HG02870 (cell line): ENCODE results near the gene ELSPBP1.
"Not testable (repeated sequence)": the region's sequence is repeated elsewhere in the genome, so short reads cannot be mapped to it uniquely, and the experiment has no call there.

ENCODE experiments used
- ATAC-seq: cut with Tn5 transposase; IDR thresholded peaks from one replicate; pipeline ENCODE4 v1.9.1; 2021; ENCODE audit warnings: mild to moderate bottlenecking, moderate library complexity; ENCODE audit not compliant: unreplicated experiment

ELSPBP1 gene

GRCh38 chr19:47994209-47994802 lies at the start of gene ELSPBP1:
TSS of gene ELSPBP1 (plus strand) at chr19:47994632. CDS start at chr19:48008668, 14,036 bp downstream.
- ATAC-seq = no peak

GRCh38 chr19:47949852-47950521 lies 44.4 kb upstream of the ELSPBP1 start:
- not testable (repeated sequence) for ATAC-seq

GRCh38 chr19:47952132-47952531 lies 42.3 kb upstream of the ELSPBP1 start:
- not testable (repeated sequence) for ATAC-seq

- ATAC-seq = not testable (repeated sequence)
Observed at GRCh38 chr19:47955936-47956335, 38.5 kb upstream of the ELSPBP1 start.

DNA sequence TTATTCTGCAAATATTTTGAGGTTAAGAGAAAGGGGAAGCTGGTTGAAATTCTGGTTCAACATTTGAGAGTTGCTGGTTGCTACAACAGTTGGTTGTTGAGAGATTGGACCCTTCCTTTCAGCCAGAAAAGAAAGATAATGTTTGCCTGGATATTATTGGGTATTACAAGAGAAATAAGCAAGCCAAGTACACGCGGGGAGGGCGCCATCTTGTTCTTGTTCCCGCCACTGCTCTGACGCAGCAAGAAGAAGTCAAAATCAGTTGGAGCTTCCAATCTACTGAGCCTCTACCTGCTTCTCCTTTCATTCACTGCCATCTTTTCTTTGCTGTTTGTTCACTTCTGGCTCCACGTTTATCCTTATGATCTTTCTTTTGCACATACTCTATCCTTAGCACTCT lies 20.9 kb upstream of the ELSPBP1 start:
- ATAC-seq = no peak

DNA sequence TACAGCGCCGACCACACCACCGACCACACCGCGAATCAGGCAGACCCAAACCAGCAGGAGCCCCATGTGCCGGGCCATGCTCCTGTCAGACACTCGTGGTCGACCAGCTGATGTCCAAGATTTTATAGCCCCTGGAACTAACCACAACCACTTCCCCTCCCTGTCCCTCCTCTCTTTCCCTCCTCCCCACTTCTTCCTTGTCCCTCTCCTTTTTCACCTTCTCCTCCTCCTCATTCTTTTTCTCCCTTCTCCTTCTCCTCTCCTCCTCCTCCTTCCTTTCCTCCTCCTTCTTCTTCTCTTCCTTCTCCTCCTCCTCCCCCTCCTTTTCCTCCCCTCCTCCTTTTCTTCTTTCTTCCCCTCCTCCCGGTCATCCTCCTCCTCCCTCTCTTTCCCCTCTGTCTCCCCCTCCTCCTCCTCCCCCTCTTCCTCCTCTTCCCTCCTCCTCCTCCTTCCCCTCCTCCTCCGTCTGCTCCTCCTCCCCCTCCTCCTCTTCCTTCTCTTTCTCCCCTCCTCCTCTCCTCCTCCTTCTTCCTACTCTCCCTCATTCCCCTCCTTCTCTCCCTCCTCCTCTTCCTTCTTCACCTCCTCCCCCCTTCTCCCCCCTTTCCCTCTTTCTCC lies 3.1 kb upstream of the ELSPBP1 start:
- ATAC-seq = no peak

GRCh38 chr19:47992070-47992469 lies 2.4 kb upstream of the ELSPBP1 start, which contains the start of gene BSPH1:
TSS of gene BSPH1 (minus strand) at chr19:47992170. CDS start at chr19:47992081, 89 bp downstream.
- no peak for ATAC-seq

DNA sequence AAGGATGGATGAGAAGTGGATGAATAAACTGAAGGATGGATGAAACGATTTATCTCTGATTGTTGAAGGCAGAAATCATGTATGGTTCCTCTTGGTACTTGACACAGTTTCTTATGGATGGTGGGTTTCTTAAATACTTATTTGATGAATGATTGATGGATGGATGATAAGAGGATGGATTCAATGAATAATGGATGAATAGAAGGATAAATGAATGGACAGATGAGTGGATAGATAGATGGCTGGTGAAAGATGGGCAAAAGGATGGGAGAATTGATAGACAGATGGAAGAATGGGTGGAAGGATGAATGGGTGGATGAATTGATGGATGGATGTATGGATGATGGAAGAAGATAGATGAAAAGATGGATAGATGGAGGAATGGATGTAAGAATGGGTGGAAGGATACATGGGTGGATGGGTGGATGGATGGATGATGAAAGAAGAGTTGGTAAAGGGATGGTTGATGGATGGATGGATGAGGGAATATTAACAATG lies 1.8 kb downstream of the ELSPBP1 start:
- ATAC-seq = no peak

DNA sequence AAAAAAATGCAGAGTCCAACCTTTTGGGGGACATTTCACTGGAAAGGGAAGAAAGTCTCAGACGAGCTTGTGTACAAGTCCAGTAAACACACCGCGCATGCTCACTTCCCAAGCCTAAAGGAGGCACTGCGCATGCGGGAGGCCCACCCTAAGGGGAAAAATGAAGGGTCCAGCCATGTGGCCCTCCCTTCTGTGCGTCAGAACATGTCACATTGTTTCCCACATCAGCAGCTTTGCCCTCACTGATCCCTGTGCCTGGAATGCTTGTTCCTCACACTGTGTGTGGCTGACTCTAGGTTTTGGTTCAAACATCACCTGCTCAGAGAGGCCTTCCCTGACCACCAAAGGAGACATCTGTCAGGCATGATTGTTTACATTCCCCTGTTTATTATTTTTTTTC lies 4.4 kb downstream of the ELSPBP1 start:
- no peak for ATAC-seq

- no peak for ATAC-seq
Observed at GRCh38 chr19:48000846-48001245, 6.4 kb downstream of the ELSPBP1 start.

- ATAC-seq = no peak
Observed at GRCh38 chr19:48004236-48004635, 9.8 kb downstream of the ELSPBP1 start.

- ATAC-seq = no peak
Observed at GRCh38 chr19:48006762-48007161, 12.3 kb downstream of the ELSPBP1 start.

DNA sequence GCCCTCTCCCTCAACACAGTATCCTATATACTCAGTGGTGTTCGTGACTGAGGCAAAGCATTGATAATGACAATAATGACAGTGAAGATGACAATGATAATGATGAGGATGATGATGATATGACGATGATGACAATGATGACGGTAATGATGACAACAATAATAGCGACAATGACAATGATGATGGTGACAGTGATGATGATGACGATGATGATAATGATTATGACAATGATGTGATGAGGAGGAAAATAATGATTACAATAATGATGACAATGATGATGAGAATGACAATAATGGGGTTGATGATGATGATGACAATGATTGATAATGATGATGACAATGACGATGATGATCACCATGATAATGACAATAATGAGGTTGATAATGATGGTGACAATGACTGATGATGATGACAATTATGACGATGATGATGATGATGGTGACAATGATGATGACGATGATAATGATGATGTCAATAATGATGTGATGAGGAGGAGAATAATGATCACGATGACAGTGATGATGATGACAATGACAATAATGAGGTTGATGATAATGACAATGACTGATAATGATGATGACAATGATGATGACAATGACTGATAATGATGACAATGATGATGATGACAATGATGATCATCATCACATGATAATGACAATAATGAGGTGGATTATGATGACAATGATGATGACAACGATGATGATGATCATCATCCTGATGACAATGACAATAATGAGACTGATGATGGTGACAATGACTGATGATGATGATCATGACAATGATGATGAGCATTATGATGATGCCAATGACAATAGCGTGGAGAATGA lies 16.7 kb downstream of the ELSPBP1 start:
- no peak for ATAC-seq

DNA sequence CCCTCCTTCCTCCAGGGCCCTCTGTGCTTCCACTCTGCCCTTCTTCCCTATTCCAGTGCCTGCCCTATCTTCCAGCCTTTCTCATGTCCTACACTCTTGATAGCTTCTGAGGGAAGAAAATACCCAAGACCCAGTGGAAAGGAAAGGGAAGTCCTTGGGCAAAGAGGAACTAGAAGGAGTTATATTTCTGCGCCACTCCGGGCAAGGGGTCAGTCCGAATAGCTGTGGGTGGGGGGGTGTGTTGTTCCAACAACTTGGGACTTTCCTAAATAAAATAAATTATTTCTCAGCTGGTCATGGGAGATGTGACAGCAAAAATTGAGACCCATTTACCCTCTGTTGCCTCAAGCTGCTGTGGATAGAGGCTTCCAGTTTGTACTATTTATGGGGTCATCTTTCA lies 26.3 kb downstream of the ELSPBP1 start:
- no peak for ATAC-seq

GRCh38 chr19:48023011-48023410 lies 28.6 kb downstream of the ELSPBP1 start:
- ATAC-seq = no peak

DNA sequence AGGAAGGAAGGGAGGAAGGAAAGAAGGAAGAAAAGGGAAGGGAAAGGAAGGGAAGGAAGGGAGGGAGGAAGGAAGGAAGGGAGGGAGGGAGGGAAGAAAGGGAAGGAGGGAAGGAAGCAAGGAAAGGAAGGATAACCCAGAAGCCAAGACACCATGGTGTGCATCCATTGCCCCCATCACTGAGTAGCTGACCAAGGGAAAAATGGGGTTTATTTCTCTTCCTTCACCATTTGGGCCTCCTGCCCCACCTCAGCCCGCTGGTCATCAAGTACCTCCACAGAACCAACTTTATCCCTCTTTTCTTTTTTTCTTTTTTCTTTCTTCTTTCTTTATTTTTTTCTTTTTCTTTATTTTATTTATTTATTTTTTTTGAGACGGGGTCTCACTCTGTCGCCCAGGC lies 29.1 kb downstream of the ELSPBP1 start:
- ATAC-seq = no peak

DNA sequence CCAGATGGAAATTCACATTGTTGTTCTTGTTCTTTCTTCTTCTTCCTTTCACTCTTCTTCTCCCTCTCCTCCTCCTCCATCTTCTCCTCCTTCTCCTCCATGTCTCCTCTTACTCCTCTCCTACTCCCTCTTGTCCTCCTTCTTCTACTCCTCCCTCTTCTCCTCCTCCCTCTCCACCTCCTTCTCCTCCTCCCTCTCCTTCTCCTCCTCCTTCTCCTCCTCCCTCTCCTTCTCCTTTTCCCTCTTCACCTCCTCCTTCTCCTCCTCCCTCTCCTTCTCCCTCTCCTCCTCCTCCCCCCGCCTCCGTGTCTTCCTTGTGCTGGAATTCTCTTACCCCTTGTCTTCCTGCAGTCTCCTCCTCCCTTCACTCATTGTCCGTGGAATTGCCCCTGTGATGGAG lies 31.0 kb downstream of the ELSPBP1 start:
- no peak for ATAC-seq

DNA sequence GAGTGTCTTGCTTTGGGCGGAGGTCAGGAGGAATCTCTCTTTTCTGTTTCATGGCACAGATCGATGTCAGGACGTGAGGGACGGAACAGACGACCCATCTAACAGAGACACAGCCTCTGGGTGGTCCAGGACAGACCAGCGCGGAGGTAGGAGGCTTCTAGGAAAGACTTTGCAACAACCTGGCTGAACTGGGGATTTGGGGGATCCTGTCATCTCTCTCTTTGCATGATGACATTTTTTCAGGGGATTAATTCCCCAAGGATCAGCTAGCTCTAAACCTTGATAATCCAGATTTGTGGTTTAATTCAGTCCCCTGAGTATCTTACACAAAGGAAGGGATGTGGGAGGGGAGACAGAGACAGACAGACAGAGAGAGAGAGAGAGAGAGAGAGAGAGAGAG lies 35.0 kb downstream of the ELSPBP1 start:
- ATAC-seq = no peak

GRCh38 chr19:48030073-48030472 lies 35.6 kb downstream of the ELSPBP1 start:
- ATAC-seq = no peak

DNA sequence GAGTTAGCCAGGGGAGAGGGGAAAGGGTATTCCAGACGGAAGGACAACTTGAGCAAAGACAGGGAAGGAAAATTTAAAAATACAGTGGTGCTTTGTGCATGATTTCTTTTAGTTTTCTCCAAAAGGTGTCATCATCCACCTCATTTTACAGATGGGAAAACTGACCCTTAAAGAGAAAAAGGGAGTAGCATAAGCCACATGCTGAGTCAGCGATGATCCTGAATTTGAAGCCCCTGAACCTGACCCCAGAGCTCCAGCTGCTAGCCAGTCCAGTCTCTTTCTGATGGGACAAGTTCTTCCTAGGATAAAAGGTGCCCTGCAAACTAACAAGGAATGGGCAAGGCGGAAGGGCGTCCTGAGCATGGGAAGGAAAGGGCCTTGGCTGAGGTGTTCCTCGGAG lies 39.2 kb downstream of the ELSPBP1 start:
- ATAC-seq = no peak

DNA sequence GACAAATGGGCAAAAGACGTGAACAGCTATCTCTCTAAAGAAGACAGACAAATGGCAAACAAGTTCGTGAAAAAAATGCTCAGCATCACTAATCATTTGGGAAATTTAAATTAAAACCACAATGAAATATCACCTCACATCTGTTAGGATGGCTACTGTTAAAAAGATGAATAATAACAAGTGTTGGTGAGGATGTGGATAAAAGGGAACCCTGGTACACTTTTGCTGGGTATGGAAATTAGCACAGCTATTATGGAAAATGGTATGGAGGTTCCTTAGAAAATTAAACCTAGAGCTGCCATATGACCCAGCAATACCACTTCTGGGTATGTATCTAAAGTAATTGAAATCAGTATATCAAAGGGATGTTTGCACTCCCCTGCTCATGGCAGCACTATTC lies 42.3 kb downstream of the ELSPBP1 start:
- no peak for ATAC-seq
